Amygdala (tissue), 56 donors: ENCODE measurements around the gene PLA2G5.

Experiments
- DNase-seq, 56 donors: peaks; one replicate each; lab custom pipeline; 2025; lab: John Stamatoyannopoulos, UW

PLA2G5 gene

DNA sequence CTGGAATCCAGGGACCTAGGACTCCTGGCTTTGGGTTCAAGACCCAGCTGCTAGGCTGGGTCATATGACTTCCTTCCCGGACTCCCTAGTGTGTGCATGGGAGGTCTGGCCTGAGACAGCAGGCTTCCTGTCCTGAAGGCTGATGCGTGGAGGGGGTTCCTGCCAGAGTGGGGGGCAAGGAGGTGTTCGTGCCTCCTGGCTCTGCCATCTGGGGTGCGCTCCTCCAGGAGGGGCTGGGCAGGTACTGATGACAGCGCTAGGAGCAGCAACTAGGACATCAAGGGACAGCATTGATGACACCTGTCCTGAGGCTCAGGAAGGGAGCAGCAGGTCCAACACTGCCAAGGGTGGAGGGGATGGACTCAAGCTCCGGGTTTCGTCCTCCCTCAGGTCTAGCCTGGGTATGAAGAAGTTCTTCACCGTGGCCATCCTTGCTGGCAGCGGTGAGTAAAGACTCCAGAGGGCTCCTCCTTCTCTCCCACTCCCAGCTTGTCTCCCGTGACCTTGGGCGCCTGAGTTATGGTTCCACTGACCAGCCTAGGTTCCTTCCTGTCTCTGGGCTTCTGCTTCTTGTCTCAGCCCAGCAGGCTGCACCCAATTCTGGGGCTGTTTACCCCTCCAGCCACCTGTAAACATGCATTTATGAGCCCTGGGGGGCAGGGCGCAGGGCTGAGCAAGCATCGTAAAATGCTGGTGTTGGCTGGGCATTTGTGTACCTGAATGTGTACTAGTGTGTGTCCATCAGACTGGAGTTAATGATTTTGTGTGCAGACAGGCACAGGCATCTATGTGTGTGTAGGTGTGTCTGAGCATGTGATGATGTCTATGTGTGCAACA, 70.0 kb downstream of the PLA2G5 start:
- no peak for DNase-seq

DNA sequence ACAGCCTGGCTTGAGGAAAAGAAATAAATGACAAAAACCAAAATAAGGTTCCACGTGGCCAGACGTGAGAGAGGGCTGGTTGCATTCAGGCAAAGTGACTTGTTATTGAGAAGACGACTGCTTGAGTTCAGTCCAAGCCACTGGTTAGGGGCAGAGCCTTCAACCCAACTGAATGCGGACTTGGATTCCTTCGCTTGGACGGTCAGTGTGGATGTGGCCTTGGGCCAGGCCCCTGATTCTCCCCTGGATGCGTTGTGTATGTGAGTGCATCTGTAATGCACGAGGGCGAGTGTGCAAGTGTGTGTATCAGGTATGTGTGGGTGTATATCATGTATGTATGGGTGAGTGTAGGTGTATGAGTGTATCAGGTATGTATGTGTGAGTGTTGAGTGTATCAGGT, 71.0 kb downstream of the PLA2G5 start:
- no peak for DNase-seq

DNA sequence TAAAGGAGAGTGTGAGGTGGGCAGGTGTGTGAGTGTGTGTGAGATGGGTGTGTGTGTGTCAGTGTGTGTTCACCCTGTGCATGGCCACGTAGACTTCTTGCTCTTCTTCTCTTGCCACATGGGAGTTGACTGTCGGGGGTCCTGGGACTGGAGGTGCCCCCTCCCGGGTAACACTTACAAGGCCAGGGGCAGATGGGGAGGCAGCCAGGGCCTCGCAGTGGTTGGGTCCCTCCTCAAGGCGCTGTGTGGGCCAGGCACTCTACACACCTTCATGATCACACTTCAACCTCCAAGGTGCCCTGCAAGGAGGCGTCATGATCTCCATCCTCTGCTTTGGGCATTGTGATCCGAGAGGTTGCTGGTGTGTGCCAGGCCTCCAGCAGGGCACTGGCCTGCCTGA, 71.5 kb downstream of the PLA2G5 start:
- no peak for DNase-seq
